ENCODE data around the gene ACOXL.

DNA sequence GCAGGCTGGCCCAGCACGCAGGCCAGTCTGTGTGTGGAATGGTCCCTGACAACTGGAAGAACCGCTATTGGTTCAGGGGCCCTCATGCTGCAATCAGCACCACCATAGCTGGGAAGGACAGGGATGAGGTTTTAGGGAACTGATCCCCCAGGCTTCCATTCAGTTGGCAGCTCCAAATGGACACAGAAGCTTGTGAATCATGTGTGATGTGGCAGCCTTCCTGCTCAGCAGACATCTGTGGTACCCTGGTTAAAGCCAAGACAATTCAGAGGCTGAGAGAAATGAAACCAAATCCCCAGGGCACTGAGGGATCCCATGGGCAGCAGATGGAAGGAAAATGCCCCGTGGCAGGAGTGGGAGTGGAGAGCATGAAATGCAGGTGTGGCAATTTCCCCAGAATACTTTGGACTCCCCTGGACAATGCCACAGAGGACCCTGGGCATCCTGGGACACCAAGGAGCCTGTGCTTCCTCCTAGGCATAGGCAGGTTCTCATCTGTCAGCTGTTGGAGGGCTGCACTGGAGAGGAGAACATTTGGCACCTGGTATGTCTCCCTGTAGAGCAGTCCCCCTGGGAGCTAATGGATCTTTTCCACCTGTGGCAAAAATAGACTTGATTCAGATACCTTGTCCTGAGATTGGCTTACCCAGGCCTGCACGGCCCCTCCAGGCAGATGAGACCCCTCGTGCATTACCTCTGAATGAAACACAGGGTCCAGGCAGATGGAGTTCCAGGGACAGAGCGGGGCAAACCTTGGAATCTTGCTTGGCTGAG, 226.2 kb downstream of the ACOXL start:
- TF ChIP-seq, protein P1, sequence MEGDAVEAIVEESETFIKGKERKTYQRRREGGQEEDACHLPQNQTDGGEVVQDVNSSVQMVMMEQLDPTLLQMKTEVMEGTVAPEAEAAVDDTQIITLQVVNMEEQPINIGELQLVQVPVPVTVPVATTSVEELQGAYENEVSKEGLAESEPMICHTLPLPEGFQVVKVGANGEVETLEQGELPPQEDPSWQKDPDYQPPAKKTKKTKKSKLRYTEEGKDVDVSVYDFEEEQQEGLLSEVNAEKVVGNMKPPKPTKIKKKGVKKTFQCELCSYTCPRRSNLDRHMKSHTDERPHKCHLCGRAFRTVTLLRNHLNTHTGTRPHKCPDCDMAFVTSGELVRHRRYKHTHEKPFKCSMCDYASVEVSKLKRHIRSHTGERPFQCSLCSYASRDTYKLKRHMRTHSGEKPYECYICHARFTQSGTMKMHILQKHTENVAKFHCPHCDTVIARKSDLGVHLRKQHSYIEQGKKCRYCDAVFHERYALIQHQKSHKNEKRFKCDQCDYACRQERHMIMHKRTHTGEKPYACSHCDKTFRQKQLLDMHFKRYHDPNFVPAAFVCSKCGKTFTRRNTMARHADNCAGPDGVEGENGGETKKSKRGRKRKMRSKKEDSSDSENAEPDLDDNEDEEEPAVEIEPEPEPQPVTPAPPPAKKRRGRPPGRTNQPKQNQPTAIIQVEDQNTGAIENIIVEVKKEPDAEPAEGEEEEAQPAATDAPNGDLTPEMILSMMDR (IDR thresholded peaks at IDR 0.05): no peak
- TF ChIP-seq POLR2A (IDR thresholded peaks at IDR 0.05): no peak
